HG03066 (cell line): ENCODE results near the gene CRNKL1.
"Not testable (repeated sequence)": the region's sequence is repeated elsewhere in the genome, so short reads cannot be mapped to it uniquely, and the experiment has no call there.

Source experiments
- ATAC-seq: cut with Tn5 transposase; IDR thresholded peaks from one replicate; pipeline ENCODE4 v1.9.1; 2021; ENCODE audit warnings: low read depth; ENCODE audit not compliant: unreplicated experiment

The CRNKL1 gene

DNA sequence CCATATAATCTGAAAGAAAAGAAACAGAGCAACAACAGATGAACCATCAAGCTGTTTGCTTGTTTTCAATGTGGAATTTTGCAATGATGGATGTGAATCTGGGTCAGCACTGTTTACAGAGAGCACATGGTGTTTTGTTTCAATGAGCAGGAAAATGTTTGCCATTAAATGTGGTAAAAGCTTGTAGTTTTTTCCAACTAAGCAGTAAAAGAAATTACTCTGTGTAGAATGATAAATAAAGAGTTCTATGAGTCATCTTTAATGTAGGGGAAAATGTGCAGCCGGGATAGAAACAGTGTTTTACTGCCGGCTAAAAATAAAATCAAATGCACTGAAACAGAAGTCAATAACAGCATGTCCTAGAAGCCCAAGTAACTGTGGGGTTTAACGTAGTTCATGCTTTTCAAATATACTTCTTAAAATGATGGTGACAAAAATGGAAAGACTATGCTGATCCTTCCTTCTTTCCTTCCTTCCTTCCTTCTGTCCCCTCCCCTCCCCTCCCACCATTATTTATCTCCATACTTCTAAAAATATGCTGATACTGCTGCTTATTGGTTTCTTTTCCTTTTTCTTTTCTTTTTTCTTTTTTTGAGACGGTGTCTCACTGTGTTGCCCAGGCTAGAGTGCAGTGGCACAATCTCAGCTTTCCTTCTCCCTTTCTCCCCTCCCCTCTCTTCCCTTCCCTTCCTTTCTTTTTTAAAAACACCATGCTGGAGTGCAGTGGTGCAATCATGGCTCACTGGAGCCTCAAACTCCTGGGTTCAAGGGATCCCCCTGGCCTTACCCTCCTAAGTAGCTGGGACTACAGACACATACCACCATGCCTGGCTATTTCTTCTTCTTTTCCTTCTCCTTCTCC is 41.4 kb downstream of the CRNKL1 start:
- no peak for ATAC-seq

DNA sequence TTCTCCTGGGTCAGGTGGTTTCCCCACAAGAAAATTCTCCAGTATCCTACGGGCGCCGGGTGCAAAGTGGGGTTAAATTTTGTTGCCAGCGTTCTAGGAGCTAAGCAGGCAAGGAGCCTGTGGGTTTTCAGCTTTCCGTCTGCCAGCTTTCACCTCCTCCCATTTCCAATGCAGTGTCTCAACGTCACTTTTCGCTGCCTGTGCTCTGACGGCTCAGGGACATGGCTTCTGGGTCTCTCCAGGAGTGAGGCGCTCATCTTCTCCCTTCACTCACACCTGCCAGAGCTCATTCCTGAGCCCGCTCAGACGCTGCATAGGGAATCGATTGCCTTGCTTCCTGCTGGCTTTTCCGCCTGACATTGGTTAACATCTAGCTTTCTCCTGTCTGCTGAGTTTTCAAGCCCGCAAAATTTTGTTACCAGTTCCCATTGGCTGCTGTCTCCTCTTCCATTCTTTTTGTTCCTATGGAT is 42.4 kb downstream of the CRNKL1 start:
- ATAC-seq = no peak

- ATAC-seq = no peak
These were observed 46.9 kb downstream of the CRNKL1 start for GRCh38 chr20:20005342-20005741.

- ATAC-seq = not testable (repeated sequence)
These were observed 48.3 kb downstream of the CRNKL1 start for GRCh38 chr20:20003955-20004322.

DNA sequence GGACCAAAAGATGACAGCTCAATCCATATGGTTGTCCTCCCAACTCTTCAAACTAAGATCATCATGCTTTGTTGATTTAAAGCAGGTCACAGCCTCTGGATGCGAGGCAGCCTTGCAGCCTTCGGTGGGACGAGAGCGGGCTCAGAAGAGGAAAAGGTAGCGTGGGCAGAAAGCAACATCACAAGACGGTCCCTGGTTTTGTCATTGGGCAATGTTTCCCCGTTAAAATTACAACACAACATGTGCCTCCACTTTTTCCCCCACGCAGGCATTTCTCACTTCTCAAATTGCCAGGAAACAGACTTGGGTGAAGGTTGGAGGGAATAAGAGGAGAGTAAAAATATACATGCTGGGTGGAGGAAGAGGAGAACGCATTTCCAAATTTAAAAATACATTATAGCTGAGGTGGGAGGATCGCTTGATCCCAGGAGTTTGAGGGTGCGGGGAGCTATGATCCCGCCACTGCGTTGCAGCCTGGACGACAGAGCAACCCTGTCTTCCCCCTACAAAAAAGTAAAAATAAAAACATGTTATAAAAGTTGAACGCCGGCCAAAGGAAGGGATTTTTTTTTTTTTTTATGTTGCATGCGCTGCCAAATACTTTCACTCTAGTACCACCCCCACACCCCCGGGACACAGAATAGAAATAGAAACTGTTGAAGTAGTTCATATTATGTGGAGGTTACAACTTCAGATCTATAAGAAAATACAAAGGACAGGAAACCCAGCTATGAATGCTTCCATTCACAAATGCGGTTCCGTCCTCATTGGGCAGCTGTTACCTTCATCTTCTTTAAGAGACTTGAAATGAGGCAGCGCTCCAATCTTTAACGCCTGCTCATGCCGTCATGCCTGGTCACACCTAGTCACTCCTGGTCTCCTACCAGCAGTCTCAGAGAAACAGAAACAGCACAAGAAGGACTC is 49.0 kb downstream of the CRNKL1 start:
- ATAC-seq = no peak

GRCh38 chr20:20002101-20002998 is 49.9 kb downstream of the CRNKL1 start:
- no peak for ATAC-seq

DNA sequence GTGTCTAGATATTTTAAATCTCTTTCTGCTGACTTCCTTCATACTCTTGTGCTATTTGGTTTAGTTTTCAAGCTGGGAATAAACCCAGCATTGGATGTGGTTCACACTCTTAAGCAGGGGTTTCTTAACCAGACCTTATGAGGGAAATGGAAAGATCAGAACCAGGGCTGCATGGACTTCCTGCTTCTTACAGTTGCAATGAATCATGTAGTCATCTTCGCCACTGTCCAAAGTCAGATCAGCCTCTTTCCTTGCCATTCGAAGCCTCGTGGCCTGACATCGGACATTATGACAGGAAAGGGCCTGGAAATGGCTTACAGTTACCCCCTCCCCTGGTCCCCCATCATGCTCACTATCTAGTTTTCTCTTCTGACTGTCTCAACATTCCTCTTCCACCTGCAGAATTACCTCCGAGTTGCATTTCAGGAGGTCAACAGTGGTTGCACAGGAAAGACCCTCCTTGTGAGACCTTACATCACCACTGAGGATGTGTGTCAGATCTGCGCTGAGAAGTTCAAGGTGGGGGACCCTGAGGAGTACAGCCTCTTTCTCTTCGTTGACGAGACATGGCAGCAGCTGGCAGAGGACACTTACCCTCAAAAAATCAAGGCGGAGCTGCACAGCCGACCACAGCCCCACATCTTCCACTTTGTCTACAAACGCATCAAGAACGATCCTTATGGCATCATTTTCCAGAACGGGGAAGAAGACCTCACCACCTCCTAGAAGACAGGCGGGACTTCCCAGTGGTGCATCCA is 51.9 kb downstream of the CRNKL1 start:
- no peak for ATAC-seq

- ATAC-seq = no peak
These were observed 53.1 kb downstream of the CRNKL1 start for GRCh38 chr20:19998990-19999705.

- ATAC-seq = no peak
These were observed 55.3 kb downstream of the CRNKL1 start for GRCh38 chr20:19996917-19997316.

DNA sequence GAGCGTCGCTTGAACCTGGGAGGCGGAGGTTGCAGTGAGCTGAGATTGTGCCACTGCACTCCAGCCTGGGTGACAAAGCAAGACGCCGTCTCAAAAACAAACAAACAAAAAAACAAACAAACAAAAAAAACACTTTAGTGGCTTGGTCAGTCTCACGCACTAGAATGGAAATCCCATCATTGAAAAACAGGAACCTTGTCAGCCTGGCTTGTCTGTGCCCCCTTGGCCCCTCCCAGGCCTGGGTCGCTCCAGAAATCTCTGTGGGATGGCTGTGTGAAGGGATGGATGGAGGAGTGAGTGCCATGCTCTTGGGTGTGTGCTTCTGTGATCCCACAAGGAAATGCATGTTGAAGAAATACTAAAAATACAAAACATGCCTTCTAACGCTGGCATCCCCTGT is 56.0 kb downstream of the CRNKL1 start:
- no peak for ATAC-seq

DNA sequence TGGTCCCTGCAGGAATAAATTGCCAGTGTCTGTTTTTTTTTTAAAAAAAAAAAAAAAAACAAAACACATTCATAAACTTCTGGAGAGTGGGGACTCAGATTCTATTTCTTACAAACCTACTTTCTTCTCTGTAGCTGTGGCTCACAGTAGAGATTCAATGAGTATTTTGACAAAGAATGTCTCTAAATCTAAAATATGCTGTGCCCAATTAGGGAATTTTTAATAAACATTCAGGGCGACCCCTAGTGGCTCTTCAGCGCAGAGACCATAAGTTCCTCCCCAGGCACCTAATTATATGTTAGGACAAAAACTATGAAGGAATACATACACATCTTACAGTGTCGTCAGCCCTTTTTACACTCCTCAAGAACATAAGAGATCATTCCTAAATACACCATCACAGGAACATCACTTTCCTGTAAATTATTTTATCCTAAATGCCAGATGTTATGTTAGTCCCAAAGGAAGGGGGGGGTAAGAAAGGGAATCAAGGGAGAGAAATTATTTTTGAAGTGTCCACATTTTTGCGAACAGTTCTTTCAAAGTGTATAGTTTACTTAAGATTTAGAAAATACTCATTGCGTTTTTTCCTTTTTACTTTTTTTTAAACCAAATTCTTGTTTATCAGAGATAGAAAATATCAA is 56.9 kb downstream of the CRNKL1 start:
- no peak for ATAC-seq

DNA sequence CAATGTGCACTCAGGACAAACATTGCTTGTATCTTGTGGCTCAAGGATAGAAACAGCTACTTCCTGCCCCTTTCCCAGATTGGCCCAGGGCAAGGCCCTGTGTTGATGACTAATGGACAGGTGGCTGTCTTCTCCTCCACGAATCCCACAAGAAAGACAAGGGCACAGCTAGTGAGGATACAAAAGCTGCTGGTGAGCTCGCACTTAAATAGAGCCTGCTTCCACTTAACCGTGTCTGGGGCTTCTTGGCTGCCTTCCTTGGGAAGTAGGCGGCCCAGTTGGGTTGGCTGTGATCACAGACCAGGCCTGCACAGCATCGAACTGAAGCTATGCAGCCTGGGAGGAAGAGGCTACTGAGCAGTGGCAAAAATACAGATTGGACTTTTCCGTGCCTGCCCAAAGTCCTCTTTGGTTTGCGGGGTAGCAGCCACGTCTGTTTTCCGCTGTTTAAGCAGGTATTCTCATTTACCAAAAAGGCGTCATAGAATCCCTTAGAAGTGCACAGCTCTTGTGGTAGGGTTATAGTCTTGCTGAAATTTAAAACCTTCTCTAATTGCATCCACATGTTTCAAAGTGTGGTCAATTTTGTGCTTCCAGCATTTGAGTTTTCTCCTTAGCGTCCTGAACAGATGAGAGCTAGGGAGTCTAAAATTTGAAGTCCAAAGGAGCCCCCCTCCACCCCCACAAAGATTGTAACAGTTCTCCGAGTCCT is 58.2 kb downstream of the CRNKL1 start:
- no peak for ATAC-seq

- no peak for ATAC-seq
These were observed 59.0 kb downstream of the CRNKL1 start for GRCh38 chr20:19992996-19993908.

DNA sequence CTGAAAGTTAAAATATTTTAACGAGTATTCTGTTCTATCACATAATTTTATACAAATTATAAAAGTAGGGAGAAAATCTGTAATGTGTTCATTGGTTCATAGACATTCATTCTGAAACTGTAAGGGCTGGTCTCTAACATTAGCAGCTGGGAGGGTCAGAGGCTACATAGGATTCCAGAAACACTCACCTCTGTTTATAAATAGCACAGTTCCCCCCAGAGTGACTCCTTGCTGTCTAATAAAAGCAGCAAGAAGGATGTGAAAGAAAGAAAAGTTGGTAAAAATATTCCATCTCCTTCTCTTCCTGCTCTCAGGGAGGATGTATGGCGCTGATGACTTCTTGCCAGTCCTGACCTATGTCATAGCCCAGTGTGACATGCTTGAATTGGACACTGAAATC is 60.4 kb downstream of the CRNKL1 start:
- no peak for ATAC-seq

DNA sequence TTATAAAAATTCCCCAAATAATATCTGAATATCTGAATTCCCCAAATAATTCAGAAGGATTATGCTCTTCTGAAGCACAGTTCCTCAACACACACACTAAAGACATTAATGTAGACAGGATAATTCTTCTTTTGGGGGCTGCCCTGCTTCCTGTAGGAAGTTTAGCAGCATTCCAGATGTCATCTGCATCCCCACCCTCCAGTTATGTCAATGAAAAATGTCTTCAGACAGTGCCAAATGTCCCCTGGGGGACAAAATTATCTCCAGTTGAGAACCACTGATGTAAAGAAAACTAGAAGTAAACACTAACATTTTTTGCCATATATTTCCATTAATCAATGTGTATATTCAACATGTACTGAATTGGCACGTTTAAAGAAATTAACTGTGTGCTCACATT is 61.0 kb downstream of the CRNKL1 start:
- ATAC-seq = no peak

DNA sequence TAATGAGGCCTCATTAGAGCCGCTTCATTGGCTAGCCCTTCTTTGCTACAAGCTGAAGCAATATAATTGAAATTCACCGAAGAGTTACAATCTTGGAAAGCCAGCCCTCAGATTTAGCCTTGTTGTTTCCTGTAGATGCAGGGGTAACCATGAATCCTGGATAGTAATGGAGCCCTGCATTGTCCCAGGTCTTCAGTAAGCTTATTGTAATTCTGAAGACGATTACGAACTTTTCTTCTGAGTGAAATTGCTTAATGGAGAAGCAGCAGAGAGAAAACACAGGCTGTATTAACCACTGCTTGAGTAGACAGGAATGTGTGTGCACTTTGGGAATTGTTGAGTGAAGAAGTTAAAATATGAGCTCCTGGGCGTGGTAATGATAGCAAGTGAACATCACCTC is 61.4 kb downstream of the CRNKL1 start:
- no peak for ATAC-seq

- no peak for ATAC-seq
These were observed 65.2 kb downstream of the CRNKL1 start for GRCh38 chr20:19987046-19987445.
